Astrocyte (in vitro differentiated cells and primary cell): Measurements from ENCODE around the gene CALB2.

Experiments used
- CTCF ChIP-seq: IDR thresholded peaks from 2 replicates; pipeline ENCODE4 v1.5.1; 2011; ENCODE audit warnings: low read depth, mild to moderate bottlenecking, inconsistent platforms, low read length, moderate library complexity; ENCODE audit not compliant: insufficient read depth
- EZH2 ChIP-seq: IDR thresholded peaks from 2 replicates; pipeline ENCODE4 v1.6.1; 2012; ENCODE audit warnings: mild to moderate bottlenecking, low read length, inconsistent platforms; ENCODE audit not compliant: insufficient read depth

GRCh38 chr16:71311553-71312158 is 46.9 kb upstream of the CALB2 start:
- TF ChIP-seq CTCF (peak; percentile 60), EZH2 (no peak)
